Measurements from ENCODE around the gene TRIM31.
A peak's percentile ranks its signal among the peaks of the same experiment; 100 is the strongest.

TRIM31 gene

GRCh38 chr6:30091577-30092381 lies 21.1 kb downstream of the TRIM31 start (continued):
- TF ChIP-seq SP3 (tag by site-specific recombination; IDR thresholded peaks at IDR 0.05) (no peak), ZNF600 (tag by site-specific recombination; IDR thresholded peaks at IDR 0.05) (peak; percentile 75), MEIS1 (CRISPR knock-in tag; IDR thresholded peaks at IDR 0.05; ENCODE audit: borderline replicate concordance) (no peak)

GRCh38 chr6:30087876-30088275 lies 25.0 kb downstream of the TRIM31 start:
- H3K27ac ChIP-seq (ENCODE audit: extremely low read depth, low read depth, low read length), result no peak overlapping the region
- ChIA-PET POLR2A (interaction anchor here (1.0 to 2.3 kb wide), 3 partner anchors 14 to 27 kb away, joined by 3 to 8 read pairs (median 5); partner anchors contain the start of gene POLR1H), CTCF (interaction anchor here (0.6 to 1.7 kb wide), 8 partner anchors 9 to 434 kb away, joined by 3 to 10 read pairs (median 4); no protein-coding TSS in a partner anchor)
- TF ChIP-seq ZNF175 (tag by site-specific recombination; IDR thresholded peaks at IDR 0.05), result no peak
- TF ChIP-seq KLF17 (tag by site-specific recombination; IDR thresholded peaks at IDR 0.05), result no peak
- no peak for TF ChIP-seq ZNF366 (tag by site-specific recombination; conservative IDR thresholded peaks at IDR 0.05)
- no peak for TF ChIP-seq ZNF140 (tag by site-specific recombination; IDR thresholded peaks at IDR 0.05)
- no peak for TF ChIP-seq ZNF26 (tag by site-specific recombination; IDR thresholded peaks at IDR 0.05)
- TF ChIP-seq ZNF704 (tag by site-specific recombination; IDR thresholded peaks at IDR 0.05), result no peak
- no peak for TF ChIP-seq HIC1 (tag by site-specific recombination; IDR thresholded peaks at IDR 0.05)
- peaks cover 4% of the 10 kb centered on the region for H3K4me1 ChIP-seq (ENCODE audit: control insufficient read depth, insufficient read depth, low read length)
- H3K9me3 ChIP-seq (ENCODE audit: control insufficient read depth, insufficient read depth, low read depth, low read length), result no peaks in the 10 kb centered on the region
- no peak overlapping the region for H3K4me3 ChIP-seq (ENCODE audit: low read depth, low read length)
- H3K36me3 ChIP-seq (ENCODE audit: control insufficient read depth in 2 of 2, insufficient read depth in 1 of 2, low read length in 2 of 2), result no peaks in the 10 kb centered on the region

GRCh38 chr6:30077218-30077617 lies 35.7 kb downstream of the TRIM31 start:
- Histone ChIP-seq H3K27ac (ENCODE audit: extremely low read depth, low read depth, low read length) (no peak overlapping the region), H3K4me3 (ENCODE audit: low read depth, low read length) (no peak overlapping the region), H3K9me3 (ENCODE audit: control insufficient read depth, insufficient read depth, low read depth, low read length) (no peaks in the 10 kb centered on the region), H3K4me1 (ENCODE audit: control insufficient read depth, insufficient read depth, low read length) (peaks cover 6% of the 10 kb centered on the region; the same call in 1 of the 2 replicates), H3K36me3 (ENCODE audit: control insufficient read depth in 2 of 2, insufficient read depth in 1 of 2, low read length in 2 of 2) (no peaks in the 10 kb centered on the region)
- ChIA-PET POLR2A (interaction anchor here (1.0 kb wide), 1 partner anchor 10 kb away, joined by 3 read pairs; no protein-coding TSS in a partner anchor), CTCF (interaction anchor here (1.0 to 2.2 kb wide), 5 partner anchors 9 to 55 kb away, joined by 3 to 8 read pairs (median 4); partner anchors contain the start of gene POLR1H)
- TF ChIP-seq ZNF549 (tag by site-specific recombination; IDR thresholded peaks at IDR 0.05) (no peak), ZNF341 (tag by site-specific recombination; IDR thresholded peaks at IDR 0.05; ENCODE audit: low read depth) (no peak), ZNF530 (tag by site-specific recombination; IDR thresholded peaks at IDR 0.05; ENCODE audit: low read depth) (no peak), ZFP41 (tag by site-specific recombination; IDR thresholded peaks at IDR 0.05; ENCODE audit: borderline replicate concordance) (no peak), YY2 (tag by site-specific recombination; IDR thresholded peaks at IDR 0.05) (no peak), ZNF155 (tag by site-specific recombination; IDR thresholded peaks at IDR 0.05) (no peak), BCL6B (tag by site-specific recombination; IDR thresholded peaks at IDR 0.05) (no peak), KLF8 (tag by site-specific recombination; IDR thresholded peaks at IDR 0.05) (no peak), ZNF169 (tag by site-specific recombination; IDR thresholded peaks at IDR 0.05) (no peak), ZNF202 (tag by site-specific recombination; IDR thresholded peaks at IDR 0.05; ENCODE audit: borderline replicate concordance) (no peak), ZNF146 (tag by site-specific recombination; IDR thresholded peaks at IDR 0.05) (no peak)
